Measurements from ENCODE around the gene CHD3.

GRCh38 chr17:7859028-7859427, 29.6 kb upstream of the CHD3 start:
- no peak for TF ChIP-seq EZH2 (IDR thresholded peaks at IDR 0.05; ENCODE audit: borderline replicate concordance, low read length)
- TF ChIP-seq CTCF (IDR thresholded peaks at IDR 0.05; ENCODE audit: low read length), result no peak

Measured in OCI-LY1 (cell line).